GM23338 (cell line): Measurements from ENCODE around the gene TMEM175.

Experiments used
- CREB1 ChIP-seq: fragments of 250-450 bp; sonication (Bioruptor Pico); IDR thresholded peaks from 2 replicates; pipeline ENCODE4 v1.5.0; 2020; ENCODE audit warnings: low read depth, mild to moderate bottlenecking, moderate library complexity
- EZH2 ChIP-seq: fragments of 200-600 bp; sonication (generic); IDR thresholded peaks from one replicate; pipeline ENCODE4 v1.8.0; 2017; ENCODE audit warnings: antibody characterized with exemption, mild to moderate bottlenecking, low read depth; ENCODE audit not compliant: unreplicated experiment
- EZH2phosphoT487 ChIP-seq: fragments of 200-600 bp; sonication (generic); IDR thresholded peaks from one replicate; pipeline ENCODE4 v1.8.1; 2018; ENCODE audit warnings: antibody characterized with exemption; ENCODE audit not compliant: unreplicated experiment
- JUNB ChIP-seq: IDR thresholded peaks from one replicate; pipeline ENCODE4 v1.6.1; 2016; ENCODE audit warnings: antibody characterized with exemption; ENCODE audit not compliant: unreplicated experiment
- NANOG ChIP-seq: IDR thresholded peaks from 2 replicates; pipeline ENCODE4 v1.6.1; 2016; ENCODE audit warnings: antibody characterized with exemption, borderline replicate concordance
- POLR2AphosphoS5 ChIP-seq: IDR thresholded peaks from 2 replicates; pipeline ENCODE4 v1.6.1; 2016; ENCODE audit warnings: antibody characterized with exemption, low read depth
- ZNF114 ChIP-seq: fragments of 250-450 bp; sonication (Bioruptor Pico); IDR thresholded peaks from 2 replicates; pipeline ENCODE4 v1.5.0; 2020; ENCODE audit warnings: mild to moderate bottlenecking, moderate library complexity
- TF ChIP-seq, protein P1 (sequence below), 2 experiments: fragments of 200-600 bp in 1 of 2; sonication (generic) in 1 of 2; conservative IDR thresholded peaks; 2 replicates each; pipeline versions ENCODE4 v1.5.1 to v1.6.1; 2016 to 2017; ENCODE audit warnings: antibody characterized with exemption in 2 of 2, low read depth in 2 of 2, mild to moderate bottlenecking in 2 of 2, moderate library complexity in 1 of 2
- TF ChIP-seq, protein P2 (sequence below): IDR thresholded peaks from one replicate; pipeline ENCODE4 v1.6.1; 2018; ENCODE audit warnings: antibody characterized with exemption; ENCODE audit not compliant: unreplicated experiment
- TF ChIP-seq, protein P3 (sequence below): IDR thresholded peaks from 2 replicates; pipeline ENCODE4 v1.6.1; 2016; ENCODE audit warnings: antibody characterized with exemption
- TF ChIP-seq, protein P4 (sequence below): fragments of 250-450 bp; sonication (Bioruptor Pico); IDR thresholded peaks from 2 replicates; pipeline ENCODE4 v1.5.0; 2020; ENCODE audit warnings: mild to moderate bottlenecking, moderate library complexity

DNA sequence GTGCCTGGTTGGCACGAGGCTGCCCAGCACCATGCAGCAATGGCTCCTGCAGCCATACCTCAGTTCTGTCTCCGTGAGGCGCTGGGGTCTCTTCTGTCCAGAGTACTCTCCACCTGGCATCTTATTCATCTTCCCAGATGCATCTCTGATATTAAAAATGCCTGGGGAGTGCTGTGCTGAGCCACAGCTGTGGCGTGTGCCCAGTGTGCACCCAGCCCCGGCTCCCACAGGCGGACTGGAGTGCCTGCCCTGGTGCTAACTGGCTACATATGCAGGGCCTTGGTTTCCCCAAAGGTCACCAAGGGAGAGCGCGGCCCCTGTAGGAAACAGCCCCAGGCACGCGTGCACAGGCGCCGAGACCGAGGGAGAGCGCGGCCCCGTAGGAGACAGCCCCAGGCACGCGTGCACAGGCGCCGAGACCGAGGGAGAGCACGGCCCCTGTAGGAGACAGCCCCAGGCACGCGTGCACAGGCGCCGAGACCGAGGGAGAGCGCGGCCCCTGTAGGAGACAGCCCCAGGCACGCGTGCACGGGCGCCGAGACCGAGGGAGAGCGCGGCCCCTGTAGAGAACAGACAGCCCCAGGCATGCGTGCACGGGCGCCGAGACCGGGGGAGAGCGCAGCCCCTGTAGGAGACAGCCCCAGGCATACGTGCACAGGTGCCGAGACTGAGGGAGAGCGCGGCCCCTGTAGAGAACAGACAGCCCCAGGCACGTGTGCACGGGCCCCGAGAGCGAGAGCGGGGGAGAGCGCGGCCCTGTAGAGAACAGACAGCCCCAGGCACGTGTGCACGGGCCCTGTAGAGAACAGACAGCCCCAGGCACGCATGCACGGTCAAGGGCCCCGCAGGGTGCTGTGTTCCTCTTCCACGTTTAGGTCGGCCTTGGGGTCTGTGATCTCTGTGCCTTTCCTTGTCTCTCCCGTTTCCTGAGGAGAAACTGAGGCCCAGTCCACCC is 14.5 kb downstream of the TMEM175 start:
- no peak for TF ChIP-seq NANOG
- TF ChIP-seq POLR2AphosphoS5, result no peak
- TF ChIP-seq JUNB, result no peak
- TF ChIP-seq, protein P1, sequence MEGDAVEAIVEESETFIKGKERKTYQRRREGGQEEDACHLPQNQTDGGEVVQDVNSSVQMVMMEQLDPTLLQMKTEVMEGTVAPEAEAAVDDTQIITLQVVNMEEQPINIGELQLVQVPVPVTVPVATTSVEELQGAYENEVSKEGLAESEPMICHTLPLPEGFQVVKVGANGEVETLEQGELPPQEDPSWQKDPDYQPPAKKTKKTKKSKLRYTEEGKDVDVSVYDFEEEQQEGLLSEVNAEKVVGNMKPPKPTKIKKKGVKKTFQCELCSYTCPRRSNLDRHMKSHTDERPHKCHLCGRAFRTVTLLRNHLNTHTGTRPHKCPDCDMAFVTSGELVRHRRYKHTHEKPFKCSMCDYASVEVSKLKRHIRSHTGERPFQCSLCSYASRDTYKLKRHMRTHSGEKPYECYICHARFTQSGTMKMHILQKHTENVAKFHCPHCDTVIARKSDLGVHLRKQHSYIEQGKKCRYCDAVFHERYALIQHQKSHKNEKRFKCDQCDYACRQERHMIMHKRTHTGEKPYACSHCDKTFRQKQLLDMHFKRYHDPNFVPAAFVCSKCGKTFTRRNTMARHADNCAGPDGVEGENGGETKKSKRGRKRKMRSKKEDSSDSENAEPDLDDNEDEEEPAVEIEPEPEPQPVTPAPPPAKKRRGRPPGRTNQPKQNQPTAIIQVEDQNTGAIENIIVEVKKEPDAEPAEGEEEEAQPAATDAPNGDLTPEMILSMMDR (conservative IDR thresholded peaks at IDR 0.05; ENCODE audit: low read depth in 2 of 2), result no peak
- no peak for TF ChIP-seq EZH2
- no peak for TF ChIP-seq EZH2phosphoT487
- TF ChIP-seq ZNF114, result no peak
- TF ChIP-seq, protein P2, sequence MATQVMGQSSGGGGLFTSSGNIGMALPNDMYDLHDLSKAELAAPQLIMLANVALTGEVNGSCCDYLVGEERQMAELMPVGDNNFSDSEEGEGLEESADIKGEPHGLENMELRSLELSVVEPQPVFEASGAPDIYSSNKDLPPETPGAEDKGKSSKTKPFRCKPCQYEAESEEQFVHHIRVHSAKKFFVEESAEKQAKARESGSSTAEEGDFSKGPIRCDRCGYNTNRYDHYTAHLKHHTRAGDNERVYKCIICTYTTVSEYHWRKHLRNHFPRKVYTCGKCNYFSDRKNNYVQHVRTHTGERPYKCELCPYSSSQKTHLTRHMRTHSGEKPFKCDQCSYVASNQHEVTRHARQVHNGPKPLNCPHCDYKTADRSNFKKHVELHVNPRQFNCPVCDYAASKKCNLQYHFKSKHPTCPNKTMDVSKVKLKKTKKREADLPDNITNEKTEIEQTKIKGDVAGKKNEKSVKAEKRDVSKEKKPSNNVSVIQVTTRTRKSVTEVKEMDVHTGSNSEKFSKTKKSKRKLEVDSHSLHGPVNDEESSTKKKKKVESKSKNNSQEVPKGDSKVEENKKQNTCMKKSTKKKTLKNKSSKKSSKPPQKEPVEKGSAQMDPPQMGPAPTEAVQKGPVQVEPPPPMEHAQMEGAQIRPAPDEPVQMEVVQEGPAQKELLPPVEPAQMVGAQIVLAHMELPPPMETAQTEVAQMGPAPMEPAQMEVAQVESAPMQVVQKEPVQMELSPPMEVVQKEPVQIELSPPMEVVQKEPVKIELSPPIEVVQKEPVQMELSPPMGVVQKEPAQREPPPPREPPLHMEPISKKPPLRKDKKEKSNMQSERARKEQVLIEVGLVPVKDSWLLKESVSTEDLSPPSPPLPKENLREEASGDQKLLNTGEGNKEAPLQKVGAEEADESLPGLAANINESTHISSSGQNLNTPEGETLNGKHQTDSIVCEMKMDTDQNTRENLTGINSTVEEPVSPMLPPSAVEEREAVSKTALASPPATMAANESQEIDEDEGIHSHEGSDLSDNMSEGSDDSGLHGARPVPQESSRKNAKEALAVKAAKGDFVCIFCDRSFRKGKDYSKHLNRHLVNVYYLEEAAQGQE, result no peak
- TF ChIP-seq, protein P3, sequence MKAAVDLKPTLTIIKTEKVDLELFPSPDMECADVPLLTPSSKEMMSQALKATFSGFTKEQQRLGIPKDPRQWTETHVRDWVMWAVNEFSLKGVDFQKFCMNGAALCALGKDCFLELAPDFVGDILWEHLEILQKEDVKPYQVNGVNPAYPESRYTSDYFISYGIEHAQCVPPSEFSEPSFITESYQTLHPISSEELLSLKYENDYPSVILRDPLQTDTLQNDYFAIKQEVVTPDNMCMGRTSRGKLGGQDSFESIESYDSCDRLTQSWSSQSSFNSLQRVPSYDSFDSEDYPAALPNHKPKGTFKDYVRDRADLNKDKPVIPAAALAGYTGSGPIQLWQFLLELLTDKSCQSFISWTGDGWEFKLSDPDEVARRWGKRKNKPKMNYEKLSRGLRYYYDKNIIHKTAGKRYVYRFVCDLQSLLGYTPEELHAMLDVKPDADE, result no peak
- TF ChIP-seq CREB1 (CRISPR knock-in tag), result no peak
- TF ChIP-seq, protein P4, sequence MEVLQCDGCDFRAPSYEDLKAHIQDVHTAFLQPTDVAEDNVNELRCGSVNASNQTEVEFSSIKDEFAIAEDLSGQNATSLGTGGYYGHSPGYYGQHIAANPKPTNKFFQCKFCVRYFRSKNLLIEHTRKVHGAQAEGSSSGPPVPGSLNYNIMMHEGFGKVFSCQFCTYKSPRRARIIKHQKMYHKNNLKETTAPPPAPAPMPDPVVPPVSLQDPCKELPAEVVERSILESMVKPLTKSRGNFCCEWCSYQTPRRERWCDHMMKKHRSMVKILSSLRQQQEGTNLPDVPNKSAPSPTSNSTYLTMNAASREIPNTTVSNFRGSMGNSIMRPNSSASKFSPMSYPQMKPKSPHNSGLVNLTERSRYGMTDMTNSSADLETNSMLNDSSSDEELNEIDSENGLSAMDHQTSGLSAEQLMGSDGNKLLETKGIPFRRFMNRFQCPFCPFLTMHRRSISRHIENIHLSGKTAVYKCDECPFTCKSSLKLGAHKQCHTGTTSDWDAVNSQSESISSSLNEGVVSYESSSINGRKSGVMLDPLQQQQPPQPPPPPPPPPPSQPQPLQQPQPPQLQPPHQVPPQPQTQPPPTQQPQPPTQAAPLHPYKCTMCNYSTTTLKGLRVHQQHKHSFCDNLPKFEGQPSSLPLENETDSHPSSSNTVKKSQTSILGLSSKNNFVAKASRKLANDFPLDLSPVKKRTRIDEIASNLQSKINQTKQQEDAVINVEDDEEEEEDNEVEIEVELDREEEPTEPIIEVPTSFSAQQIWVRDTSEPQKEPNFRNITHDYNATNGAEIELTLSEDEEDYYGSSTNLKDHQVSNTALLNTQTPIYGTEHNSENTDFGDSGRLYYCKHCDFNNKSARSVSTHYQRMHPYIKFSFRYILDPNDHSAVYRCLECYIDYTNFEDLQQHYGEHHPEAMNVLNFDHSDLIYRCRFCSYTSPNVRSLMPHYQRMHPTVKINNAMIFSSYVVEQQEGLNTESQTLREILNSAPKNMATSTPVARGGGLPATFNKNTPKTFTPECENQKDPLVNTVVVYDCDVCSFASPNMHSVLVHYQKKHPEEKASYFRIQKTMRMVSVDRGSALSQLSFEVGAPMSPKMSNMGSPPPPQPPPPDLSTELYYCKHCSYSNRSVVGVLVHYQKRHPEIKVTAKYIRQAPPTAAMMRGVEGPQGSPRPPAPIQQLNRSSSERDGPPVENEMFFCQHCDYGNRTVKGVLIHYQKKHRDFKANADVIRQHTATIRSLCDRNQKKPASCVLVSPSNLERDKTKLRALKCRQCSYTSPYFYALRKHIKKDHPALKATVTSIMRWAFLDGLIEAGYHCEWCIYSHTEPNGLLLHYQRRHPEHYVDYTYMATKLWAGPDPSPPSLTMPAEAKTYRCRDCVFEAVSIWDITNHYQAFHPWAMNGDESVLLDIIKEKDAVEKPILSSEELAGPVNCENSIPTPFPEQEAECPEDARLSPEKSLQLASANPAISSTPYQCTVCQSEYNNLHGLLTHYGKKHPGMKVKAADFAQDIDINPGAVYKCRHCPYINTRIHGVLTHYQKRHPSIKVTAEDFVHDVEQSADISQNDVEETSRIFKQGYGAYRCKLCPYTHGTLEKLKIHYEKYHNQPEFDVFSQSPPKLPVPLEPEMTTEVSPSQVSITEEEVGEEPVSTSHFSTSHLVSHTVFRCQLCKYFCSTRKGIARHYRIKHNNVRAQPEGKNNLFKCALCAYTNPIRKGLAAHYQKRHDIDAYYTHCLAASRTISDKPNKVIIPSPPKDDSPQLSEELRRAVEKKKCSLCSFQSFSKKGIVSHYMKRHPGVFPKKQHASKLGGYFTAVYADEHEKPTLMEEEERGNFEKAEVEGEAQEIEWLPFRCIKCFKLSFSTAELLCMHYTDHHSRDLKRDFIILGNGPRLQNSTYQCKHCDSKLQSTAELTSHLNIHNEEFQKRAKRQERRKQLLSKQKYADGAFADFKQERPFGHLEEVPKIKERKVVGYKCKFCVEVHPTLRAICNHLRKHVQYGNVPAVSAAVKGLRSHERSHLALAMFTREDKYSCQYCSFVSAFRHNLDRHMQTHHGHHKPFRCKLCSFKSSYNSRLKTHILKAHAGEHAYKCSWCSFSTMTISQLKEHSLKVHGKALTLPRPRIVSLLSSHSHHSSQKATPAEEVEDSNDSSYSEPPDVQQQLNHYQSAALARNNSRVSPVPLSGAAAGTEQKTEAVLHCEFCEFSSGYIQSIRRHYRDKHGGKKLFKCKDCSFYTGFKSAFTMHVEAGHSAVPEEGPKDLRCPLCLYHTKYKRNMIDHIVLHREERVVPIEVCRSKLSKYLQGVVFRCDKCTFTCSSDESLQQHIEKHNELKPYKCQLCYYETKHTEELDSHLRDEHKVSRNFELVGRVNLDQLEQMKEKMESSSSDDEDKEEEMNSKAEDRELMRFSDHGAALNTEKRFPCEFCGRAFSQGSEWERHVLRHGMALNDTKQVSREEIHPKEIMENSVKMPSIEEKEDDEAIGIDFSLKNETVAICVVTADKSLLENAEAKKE (CRISPR knock-in tag), result no peak
